HCT116 (cell line): ENCODE results near the gene IL20RA. TPM values are rescaled to one million over a fixed set of nuclear protein-coding genes. Genes with fewer than 3 reads are reported as not detected.
A peak's percentile ranks its signal among the peaks of the same experiment; 100 is the strongest.

ENCODE experiments used
- ATAC-seq: fragments of 200-7000 bp; cut with Tn5 transposase; 2 replicates; pipeline ENCODE4 v1.9.1; 2020; ENCODE audit warnings: mild to moderate bottlenecking, moderate library complexity
- BruUV-seq: library from RNA; stranded (reverse); fragments of 400-500 nt; replicated peaks from 2 replicates; lab custom pipeline; 2021; lab: Mats Ljungman, UMichigan
- CTCF ChIA-PET: fragments of 300-600 bp; sonication (Branson Sonifier 250); formaldehyde crosslinking; loops from one replicate; lab custom pipeline; 2021; ENCODE audit warnings: antibody characterized with exemption; lab: Charles Lee
- POLR2A ChIA-PET: fragments of 300-600, 350-600 bp; sonication (Branson Sonifier 250); formaldehyde crosslinking; loops from one replicate; lab custom pipeline; 2021; ENCODE audit warnings: antibody characterized with exemption; lab: Charles Lee
- RAD21 ChIA-PET, 2 experiments: fragments of 300-600 bp; sonication (Branson Sonifier 250); formaldehyde crosslinking; loops; one replicate each; lab custom pipeline; 2023; ENCODE audit warnings: low total read pairs in 2 of 2; ENCODE audit not compliant: uncharacterized antibody in 2 of 2, unreplicated experiment in 2 of 2, low non-redundant PET in 1 of 2; lab: Charles Lee
- DNase-seq: peaks from one replicate; pipeline ENCODE4 v3.0.0-alpha.2; 2010; ENCODE audit warnings: low read depth, low spot score
- H2AFZ ChIP-seq: fragments of 200-600 bp; shearing (Covaris generic), sonication (generic); 2 replicates; pipeline ENCODE4 v1.6.1; 2017; ENCODE audit warnings: low read depth, mixed run types, mixed read lengths, antibody characterized with exemption, low read length; ENCODE audit not compliant: poor library complexity, severe bottlenecking
- H3K27ac ChIP-seq: 2 replicates; pipeline ENCODE4 v1.5.1; 2012; ENCODE audit warnings: low read depth, low read length
- H3K27me3 ChIP-seq: fragments of 200-600 bp; sonication (generic); 2 replicates; pipeline ENCODE4 v1.6.1; 2016; ENCODE audit warnings: mixed run types, low read length, mixed read lengths; ENCODE audit not compliant: insufficient read depth
- H3K36me3 ChIP-seq, 2 experiments: fragments of 200-500 bp in 1 of 2; fragments of 200-600 bp in 1 of 2; sonication (Bioruptor generic) in 1 of 2; sonication (generic) in 1 of 2; 2 replicates each; pipeline versions ENCODE4 v1.5.1 to v1.6.1; 2014 to 2016; ENCODE audit warnings: low read length in 2 of 2, inconsistent platforms in 1 of 2, mixed read lengths in 1 of 2, mixed run types in 1 of 2; ENCODE audit not compliant: insufficient read depth in 2 of 2, control insufficient read depth in 1 of 2
- H3K4me1 ChIP-seq, 2 experiments: fragments of 200-600 bp in 1 of 2; sonication (generic) in 1 of 2; 2 replicates each; pipeline versions ENCODE4 v1.5.1 to v1.6.1; 2012 to 2017; ENCODE audit warnings: low read length in 2 of 2, inconsistent platforms in 1 of 2, mild to moderate bottlenecking in 1 of 2, mixed read lengths in 1 of 2, mixed run types in 1 of 2, moderate library complexity in 1 of 2; ENCODE audit not compliant: insufficient read depth in 2 of 2, control insufficient read depth in 1 of 2
- H3K4me2 ChIP-seq: fragments of 200-600 bp; sonication (generic); 2 replicates; pipeline ENCODE4 v1.6.1; 2017; ENCODE audit warnings: mixed run types, low read length, mixed read lengths
- H3K4me3 ChIP-seq, 2 experiments: fragments of 200-600 bp in 1 of 2; sonication (generic) in 1 of 2; replicated peaks in 1 of 2; 2 replicates each; pipeline ENCODE4 v1.5.1; 2011 to 2016; ENCODE audit warnings: low read length in 2 of 2, control low read depth in 1 of 2, low read depth in 1 of 2, mild to moderate bottlenecking in 1 of 2, mixed read lengths in 1 of 2, mixed run types in 1 of 2
- H3K79me2 ChIP-seq: fragments of 200-600 bp; sonication (generic); 2 replicates; pipeline ENCODE4 v1.6.1; 2017; ENCODE audit warnings: mild to moderate bottlenecking, mixed run types, low read length, moderate library complexity, mixed read lengths; ENCODE audit not compliant: insufficient read depth
- H3K9ac ChIP-seq: fragments of 200-600 bp; sonication (generic); 2 replicates; pipeline ENCODE4 v1.6.1; 2016; ENCODE audit warnings: low read length, mixed read lengths
- H3K9me2 ChIP-seq: fragments of 200-600 bp; sonication (generic), shearing (Covaris generic); 2 replicates; pipeline ENCODE4 v1.6.1; 2017; ENCODE audit warnings: mixed run types, mild to moderate bottlenecking, moderate library complexity; ENCODE audit not compliant: insufficient read depth
- H3K9me3 ChIP-seq, 2 experiments: fragments of 200-500 bp in 1 of 2; fragments of 200-600 bp in 1 of 2; sonication (Bioruptor generic) in 1 of 2; sonication (generic) in 1 of 2; 2 replicates each; pipeline ENCODE4 v1.6.1; 2014 to 2017; ENCODE audit warnings: low read length in 2 of 2, mixed read lengths in 2 of 2, inconsistent platforms in 1 of 2, low read depth in 1 of 2, mild to moderate bottlenecking in 1 of 2, mixed run types in 1 of 2, moderate library complexity in 1 of 2; ENCODE audit not compliant: control insufficient read depth in 1 of 2, insufficient read depth in 1 of 2
- H4K20me1 ChIP-seq: fragments of 200-600 bp; sonication (generic), shearing (Covaris generic); 2 replicates; pipeline ENCODE4 v1.6.1; 2017; ENCODE audit warnings: mixed run types, mild to moderate bottlenecking, moderate library complexity; ENCODE audit not compliant: insufficient read depth
- CBX3 ChIP-seq: IDR thresholded peaks from 2 replicates; pipeline ENCODE4 v1.6.1; 2012; ENCODE audit warnings: low read depth
- CEBPB ChIP-seq: IDR thresholded peaks from 2 replicates; pipeline ENCODE4 v1.6.1; 2012; ENCODE audit warnings: low read depth
- EZH2phosphoT487 ChIP-seq: fragments of 200-600 bp; IDR thresholded peaks from 2 replicates; pipeline ENCODE4 v1.6.1; 2018; ENCODE audit warnings: antibody characterized with exemption, borderline replicate concordance
- POLR2AphosphoS5 ChIP-seq: IDR thresholded peaks from 2 replicates; pipeline ENCODE4 v1.6.1; 2011; ENCODE audit warnings: mild to moderate bottlenecking, low read depth, low read length, moderate library complexity
- RAD21 ChIP-seq: IDR thresholded peaks from 2 replicates; pipeline ENCODE4 v1.6.1; 2012; ENCODE audit warnings: low read depth, mild to moderate bottlenecking
- SIN3A ChIP-seq: IDR thresholded peaks from 2 replicates; pipeline ENCODE4 v1.6.1; 2012; ENCODE audit warnings: low read depth
- SP1 ChIP-seq: IDR thresholded peaks from 2 replicates; pipeline ENCODE4 v1.6.1; 2012; ENCODE audit warnings: low read depth
- SRF ChIP-seq: IDR thresholded peaks from 2 replicates; pipeline ENCODE4 v1.6.1; 2012; ENCODE audit warnings: low read depth
- intact Hi-C: fragments of 100-400 bp; cut with micrococcal nuclease; formaldehyde crosslinking; loops from 2 replicates; pipeline ENCODE4 v1.10.0; 2022
- total RNA-seq: library from RNA; stranded (reverse); gene quantifications from one replicate; pipeline ENCODE4 v1.2.1, GENCODE V29; 2021; ENCODE audit not compliant: unreplicated experiment
- TF ChIP-seq, protein P1 (sequence below), 3 experiments: fragments of 200-600 bp in 1 of 3; sonication (generic) in 1 of 3; IDR thresholded peaks in 2 of 3; conservative IDR thresholded peaks in 1 of 3; 2 replicates each; pipeline ENCODE4 v1.5.1; 2012 to 2017; ENCODE audit warnings: low read depth in 2 of 3, low read length in 2 of 3, antibody characterized with exemption in 1 of 3, borderline replicate concordance in 1 of 3, control low read depth in 1 of 3, mild to moderate bottlenecking in 1 of 3, mixed read lengths in 1 of 3, mixed run types in 1 of 3, moderate library complexity in 1 of 3; ENCODE audit not compliant: insufficient read depth in 1 of 3
- TF ChIP-seq, protein P2 (sequence below): IDR thresholded peaks from 2 replicates; pipeline ENCODE4 v1.6.1; 2011; ENCODE audit warnings: mild to moderate bottlenecking, low read length, moderate library complexity; ENCODE audit not compliant: insufficient replicate concordance; ENCODE audit errors: extremely low read depth
- TF ChIP-seq, protein P3 (sequence below): IDR thresholded peaks from 2 replicates; pipeline ENCODE4 v1.6.1; 2012; ENCODE audit warnings: low read depth

Gene IL20RA
- total RNA-seq, 1 experiment from 2014 or later = 1.1 TPM

- Histone ChIP-seq H3K27me3 (peaks cover 5% of the 10 kb centered on the region; the same call in 1 of the 2 replicates), H3K27ac (no peak overlapping the region), H3K9ac (no peak overlapping the region), H3K4me2 (no peak overlapping the region), H4K20me1 (no peaks in the 10 kb centered on the region), H3K79me2 (no peaks in the 10 kb centered on the region), H3K9me2 (no peaks in the 10 kb centered on the region), H3K4me1 (peaks cover 2 to 15% of the 10 kb centered on the region in 2 experiments; a peak in 3 of 4 replicates), H2AFZ (no peak overlapping the region), H3K9me3 (no peaks in the 10 kb centered on the region), H3K4me3 (no peak overlapping the region), H3K36me3 (no peaks in the 10 kb centered on the region)
- TF ChIP-seq, protein P1, sequence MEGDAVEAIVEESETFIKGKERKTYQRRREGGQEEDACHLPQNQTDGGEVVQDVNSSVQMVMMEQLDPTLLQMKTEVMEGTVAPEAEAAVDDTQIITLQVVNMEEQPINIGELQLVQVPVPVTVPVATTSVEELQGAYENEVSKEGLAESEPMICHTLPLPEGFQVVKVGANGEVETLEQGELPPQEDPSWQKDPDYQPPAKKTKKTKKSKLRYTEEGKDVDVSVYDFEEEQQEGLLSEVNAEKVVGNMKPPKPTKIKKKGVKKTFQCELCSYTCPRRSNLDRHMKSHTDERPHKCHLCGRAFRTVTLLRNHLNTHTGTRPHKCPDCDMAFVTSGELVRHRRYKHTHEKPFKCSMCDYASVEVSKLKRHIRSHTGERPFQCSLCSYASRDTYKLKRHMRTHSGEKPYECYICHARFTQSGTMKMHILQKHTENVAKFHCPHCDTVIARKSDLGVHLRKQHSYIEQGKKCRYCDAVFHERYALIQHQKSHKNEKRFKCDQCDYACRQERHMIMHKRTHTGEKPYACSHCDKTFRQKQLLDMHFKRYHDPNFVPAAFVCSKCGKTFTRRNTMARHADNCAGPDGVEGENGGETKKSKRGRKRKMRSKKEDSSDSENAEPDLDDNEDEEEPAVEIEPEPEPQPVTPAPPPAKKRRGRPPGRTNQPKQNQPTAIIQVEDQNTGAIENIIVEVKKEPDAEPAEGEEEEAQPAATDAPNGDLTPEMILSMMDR (IDR thresholded peaks at IDR 0.05 in 2 of 3, conservative IDR thresholded peaks at IDR 0.05 in 1 of 3; ENCODE audit: borderline replicate concordance in 1 of 3, insufficient read depth in 1 of 3, low read depth in 2 of 3, low read length in 2 of 3) = peak in 2 of 3 experiments; percentile 34 to 46; a peak in 4 of 6 replicates
- TF ChIP-seq SP1 = no peak
- ChIA-PET RAD21 (no interaction called here), POLR2A (no interaction called here), CTCF (interaction anchor here (0.7 kb wide), 1 partner anchor 27 kb away, joined by 3 read pairs; no protein-coding TSS in a partner anchor)
- BruUV-seq = no TSS peak
- intact Hi-C loops = no loop called here
- ATAC-seq = no peak
- DNase-seq = no peak
Measured at GRCh38 chr6:137040393-137040792, 4.4 kb downstream of the IL20RA start.

DNA sequence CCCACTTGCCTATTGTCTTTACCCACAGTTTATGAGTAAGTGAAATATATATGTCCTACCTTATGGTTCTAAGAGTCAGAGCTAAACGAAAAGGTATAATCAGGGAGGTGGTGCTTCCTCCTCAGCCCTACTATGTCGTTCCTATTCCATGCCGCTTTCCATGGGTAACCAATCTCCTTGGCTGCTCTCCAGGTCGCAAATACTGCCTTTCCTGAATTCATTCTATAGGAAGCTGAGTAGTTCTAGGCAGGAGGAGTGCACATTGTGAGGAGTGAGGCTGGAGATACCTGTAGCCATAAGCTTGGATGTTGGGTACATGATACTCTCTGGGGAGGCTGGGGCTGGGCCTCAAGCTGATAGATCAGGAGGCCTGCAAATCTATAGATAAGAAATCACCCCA is 5.8 kb downstream of the IL20RA start:
- Histone ChIP-seq H3K9me2 (no peaks in the 10 kb centered on the region), H4K20me1 (no peaks in the 10 kb centered on the region), H2AFZ (no peak overlapping the region), H3K4me3 (no peak overlapping the region), H3K36me3 (no peaks in the 10 kb centered on the region), H3K9me3 (no peaks in the 10 kb centered on the region), H3K9ac (no peak overlapping the region), H3K27ac (no peak overlapping the region), H3K4me2 (no peak overlapping the region), H3K79me2 (no peaks in the 10 kb centered on the region), H3K4me1 (peaks cover 2 to 6% of the 10 kb centered on the region in 2 experiments; a peak in 3 of 4 replicates), H3K27me3 (peaks cover 5% of the 10 kb centered on the region; the same call in 1 of the 2 replicates)
- intact Hi-C loops = no loop called here
- ChIA-PET POLR2A (no interaction called here), CTCF (no interaction called here), RAD21 (no interaction called here)
- no TSS peak for BruUV-seq
- no peak for DNase-seq
- ATAC-seq = no peak
- TF ChIP-seq SIN3A = no peak
- TF ChIP-seq RAD21 = no peak
- TF ChIP-seq POLR2AphosphoS5 = no peak
- no peak for TF ChIP-seq SRF
- TF ChIP-seq, protein P2, sequence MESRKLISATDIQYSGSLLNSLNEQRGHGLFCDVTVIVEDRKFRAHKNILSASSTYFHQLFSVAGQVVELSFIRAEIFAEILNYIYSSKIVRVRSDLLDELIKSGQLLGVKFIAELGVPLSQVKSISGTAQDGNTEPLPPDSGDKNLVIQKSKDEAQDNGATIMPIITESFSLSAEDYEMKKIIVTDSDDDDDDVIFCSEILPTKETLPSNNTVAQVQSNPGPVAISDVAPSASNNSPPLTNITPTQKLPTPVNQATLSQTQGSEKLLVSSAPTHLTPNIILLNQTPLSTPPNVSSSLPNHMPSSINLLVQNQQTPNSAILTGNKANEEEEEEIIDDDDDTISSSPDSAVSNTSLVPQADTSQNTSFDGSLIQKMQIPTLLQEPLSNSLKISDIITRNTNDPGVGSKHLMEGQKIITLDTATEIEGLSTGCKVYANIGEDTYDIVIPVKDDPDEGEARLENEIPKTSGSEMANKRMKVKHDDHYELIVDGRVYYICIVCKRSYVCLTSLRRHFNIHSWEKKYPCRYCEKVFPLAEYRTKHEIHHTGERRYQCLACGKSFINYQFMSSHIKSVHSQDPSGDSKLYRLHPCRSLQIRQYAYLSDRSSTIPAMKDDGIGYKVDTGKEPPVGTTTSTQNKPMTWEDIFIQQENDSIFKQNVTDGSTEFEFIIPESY = no peak
- no peak for TF ChIP-seq CEBPB
- TF ChIP-seq EZH2phosphoT487 = no peak
- TF ChIP-seq, protein P3, sequence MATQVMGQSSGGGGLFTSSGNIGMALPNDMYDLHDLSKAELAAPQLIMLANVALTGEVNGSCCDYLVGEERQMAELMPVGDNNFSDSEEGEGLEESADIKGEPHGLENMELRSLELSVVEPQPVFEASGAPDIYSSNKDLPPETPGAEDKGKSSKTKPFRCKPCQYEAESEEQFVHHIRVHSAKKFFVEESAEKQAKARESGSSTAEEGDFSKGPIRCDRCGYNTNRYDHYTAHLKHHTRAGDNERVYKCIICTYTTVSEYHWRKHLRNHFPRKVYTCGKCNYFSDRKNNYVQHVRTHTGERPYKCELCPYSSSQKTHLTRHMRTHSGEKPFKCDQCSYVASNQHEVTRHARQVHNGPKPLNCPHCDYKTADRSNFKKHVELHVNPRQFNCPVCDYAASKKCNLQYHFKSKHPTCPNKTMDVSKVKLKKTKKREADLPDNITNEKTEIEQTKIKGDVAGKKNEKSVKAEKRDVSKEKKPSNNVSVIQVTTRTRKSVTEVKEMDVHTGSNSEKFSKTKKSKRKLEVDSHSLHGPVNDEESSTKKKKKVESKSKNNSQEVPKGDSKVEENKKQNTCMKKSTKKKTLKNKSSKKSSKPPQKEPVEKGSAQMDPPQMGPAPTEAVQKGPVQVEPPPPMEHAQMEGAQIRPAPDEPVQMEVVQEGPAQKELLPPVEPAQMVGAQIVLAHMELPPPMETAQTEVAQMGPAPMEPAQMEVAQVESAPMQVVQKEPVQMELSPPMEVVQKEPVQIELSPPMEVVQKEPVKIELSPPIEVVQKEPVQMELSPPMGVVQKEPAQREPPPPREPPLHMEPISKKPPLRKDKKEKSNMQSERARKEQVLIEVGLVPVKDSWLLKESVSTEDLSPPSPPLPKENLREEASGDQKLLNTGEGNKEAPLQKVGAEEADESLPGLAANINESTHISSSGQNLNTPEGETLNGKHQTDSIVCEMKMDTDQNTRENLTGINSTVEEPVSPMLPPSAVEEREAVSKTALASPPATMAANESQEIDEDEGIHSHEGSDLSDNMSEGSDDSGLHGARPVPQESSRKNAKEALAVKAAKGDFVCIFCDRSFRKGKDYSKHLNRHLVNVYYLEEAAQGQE = no peak
- TF ChIP-seq CBX3 = no peak
